ENCODE results near the gene CHST1.

DNA sequence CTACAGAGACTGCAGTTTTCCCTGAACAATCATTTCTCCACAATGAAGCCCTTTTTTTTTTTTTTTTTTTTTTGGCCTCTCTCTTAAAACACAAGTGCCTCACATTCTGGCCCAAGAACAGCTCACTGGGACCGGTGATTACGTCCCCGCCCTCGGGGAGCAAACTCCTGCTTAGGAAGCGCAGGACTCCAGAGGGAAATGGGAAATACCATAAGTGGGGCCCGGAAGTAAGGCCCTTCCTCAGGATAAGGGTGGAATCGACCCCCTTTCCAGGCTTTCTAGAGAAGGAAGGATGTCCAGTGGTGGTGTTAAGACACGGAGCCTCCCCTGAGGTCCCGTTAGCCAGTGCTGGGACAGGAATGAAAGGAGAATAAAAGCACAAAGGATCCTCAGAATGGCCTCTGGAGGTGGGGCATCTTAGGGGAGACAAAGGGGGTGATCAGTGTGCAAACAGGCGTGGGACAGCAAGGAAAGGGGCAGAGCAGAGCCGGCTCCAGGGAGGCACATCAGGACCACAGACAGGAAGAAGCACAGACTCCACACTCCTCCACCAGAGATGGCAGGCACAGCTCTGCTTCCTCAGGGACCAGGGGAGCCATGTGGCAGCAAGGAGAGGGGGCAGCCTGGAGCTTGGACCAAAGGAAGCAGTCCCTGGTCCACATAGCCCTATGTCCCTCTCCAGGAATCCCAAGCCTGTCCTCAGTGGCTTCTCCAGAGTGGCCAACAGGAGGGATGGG, 61.3 kb downstream of the CHST1 start:
- TF ChIP-seq RAD21 (IDR thresholded peaks at IDR 0.05; ENCODE audit: low read depth) (no peak), MAX (IDR thresholded peaks at IDR 0.05) (no peak)

All from Ishikawa (cell line).